HG02852 (cell line): ENCODE data around the gene SLC23A3.
A peak's percentile ranks its signal among the peaks of the same experiment; 100 is the strongest.

ENCODE experiments used
- ATAC-seq: cut with Tn5 transposase; IDR thresholded peaks from one replicate; pipeline ENCODE4 v1.9.1; 2021; ENCODE audit warnings: mild to moderate bottlenecking, moderate library complexity; ENCODE audit not compliant: unreplicated experiment

Gene SLC23A3

DNA sequence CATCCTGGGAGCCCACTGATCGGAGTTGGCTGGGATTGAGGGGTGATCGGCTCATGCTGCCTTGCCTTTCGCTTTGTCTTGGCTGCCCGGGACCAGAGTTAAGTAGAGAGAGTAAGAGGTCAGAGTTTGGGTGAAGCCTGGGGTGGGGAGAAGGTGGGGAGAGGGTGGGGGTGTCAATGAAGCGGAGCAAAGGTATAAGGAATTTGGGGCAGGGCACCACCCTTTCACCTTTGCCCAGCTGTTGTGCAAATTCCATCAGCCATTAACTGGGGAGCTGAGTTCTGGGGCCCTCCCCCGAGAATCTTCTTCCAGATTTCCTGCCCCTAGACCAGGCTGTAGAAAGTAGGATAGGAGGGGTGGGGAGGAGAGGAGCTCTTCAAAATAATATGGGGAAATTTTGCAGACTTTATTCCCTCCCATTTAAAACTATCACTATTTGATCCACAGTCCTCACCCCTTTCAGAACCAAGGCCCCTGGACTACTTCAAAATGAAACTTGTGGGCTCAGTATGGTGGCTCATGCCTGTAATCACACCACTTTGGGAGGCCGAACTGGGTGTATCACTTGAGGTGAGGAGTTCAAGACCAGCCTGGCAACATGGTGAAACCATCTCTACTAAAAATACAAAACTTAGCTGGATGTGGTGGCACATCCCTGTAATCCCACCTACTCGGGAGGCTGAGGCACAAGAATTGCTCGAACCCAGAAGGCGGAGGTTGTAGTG, at the start of gene SLC23A3:
Gene SLC23A3 (minus strand): TSS at position 100 of the 725 bp plus-strand sequence. CDS start 45 bp downstream, at position 55.
- no peak for ATAC-seq

DNA sequence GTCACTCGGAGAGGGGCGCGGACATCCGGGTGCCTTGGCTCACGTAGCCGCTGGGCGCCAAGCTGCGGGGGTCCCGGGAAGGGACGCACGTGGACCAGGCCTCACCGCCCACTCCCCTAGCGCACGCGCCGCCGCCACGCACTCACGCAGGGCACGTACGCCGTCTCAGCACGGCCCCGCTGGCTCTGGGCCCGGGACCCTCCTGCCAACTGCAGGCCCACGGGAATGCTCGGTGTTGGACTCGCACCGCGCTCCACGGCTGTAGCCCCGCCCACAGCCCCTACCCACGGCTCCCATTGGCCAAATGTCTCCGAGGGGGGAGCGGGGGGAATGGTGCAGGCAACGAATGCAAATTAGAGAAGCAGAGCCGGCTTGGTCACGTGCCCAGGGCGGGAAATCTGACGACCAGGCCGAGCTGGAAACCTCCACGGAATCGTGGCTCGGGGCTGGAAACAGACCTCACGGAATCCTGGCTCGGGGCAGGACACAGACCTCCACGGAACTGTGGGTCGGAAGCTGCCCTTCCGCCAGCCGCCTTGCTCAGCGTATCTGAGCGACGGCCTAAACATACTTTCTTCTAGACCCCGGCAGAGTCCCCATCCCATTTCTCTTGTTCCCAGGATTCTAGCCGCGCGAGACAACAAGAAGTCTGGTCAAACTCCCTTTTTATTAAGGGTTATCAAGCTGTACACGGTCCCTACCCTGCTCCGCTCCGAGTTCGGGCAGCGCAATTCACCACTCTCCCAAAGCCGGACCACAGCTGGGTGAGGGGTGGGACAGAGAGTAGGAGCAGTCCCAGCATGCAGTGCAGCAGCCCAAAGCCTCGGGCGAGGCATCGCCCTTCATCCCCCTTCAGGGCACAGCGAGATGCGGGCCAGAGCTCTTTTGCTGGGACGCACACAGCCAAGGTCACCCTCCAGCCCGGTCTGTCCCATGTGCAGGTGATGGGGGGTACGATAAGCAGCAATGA, 49.2 kb upstream of the SLC23A3 start, which contains the start of gene ABCB6:
Gene ABCB6 (minus strand): TSS at position 227 of the 970 bp plus-strand sequence. CDS start 285 bp downstream, outside the sequence.
- peak; percentile 76 for ATAC-seq

DNA sequence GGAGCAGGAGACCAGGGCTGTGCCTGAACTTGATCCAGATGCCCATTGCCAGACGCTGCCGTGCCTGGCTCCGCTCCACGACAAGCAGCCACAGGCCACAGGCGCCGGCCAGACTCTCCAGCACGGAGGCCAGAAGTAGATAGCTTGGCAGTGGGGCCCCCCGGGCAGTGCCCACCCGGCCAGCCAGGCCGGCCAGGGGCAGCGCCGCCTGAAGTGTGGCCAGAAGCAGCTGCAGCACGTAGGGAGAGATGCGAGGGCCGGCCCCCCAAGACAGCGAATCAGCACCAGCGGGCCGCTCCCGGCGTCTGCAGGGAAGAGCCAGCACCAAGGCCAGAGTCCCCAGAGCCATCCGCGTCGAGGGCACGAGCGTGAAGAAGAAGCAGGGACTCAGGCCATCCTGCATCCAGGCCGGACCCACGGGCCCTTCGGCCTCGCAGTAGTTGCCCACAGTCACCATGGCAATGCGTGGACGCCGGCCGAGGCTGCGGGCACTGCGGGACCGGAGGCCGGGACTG, 48.4 kb upstream of the SLC23A3 start:
- peak; percentile 25 for ATAC-seq

- no peak for ATAC-seq
These were observed 46.7 kb upstream of the SLC23A3 start for GRCh38 chr2:219216535-219216915.

GRCh38 chr2:219215871-219216534, 46.2 kb upstream of the SLC23A3 start:
- ATAC-seq: no peak

DNA sequence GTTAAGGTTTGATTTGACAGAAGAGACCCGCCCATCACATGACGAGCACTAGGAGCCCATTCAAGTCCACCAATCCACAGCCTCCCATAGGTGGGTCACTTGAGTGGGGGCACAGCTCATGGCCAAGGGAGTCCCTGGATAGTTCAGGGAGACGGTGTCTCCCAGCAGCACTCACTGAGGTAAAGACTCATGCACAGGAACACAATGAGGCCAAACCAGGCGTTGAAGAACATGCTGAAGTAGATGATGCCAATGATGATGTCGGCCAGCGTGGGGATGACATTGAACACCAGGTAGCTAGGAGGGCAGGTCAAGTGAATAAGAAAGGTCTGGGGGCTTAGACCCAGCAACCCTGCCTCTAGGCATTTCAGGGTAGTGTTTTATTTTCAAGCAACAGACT, 45.0 kb upstream of the SLC23A3 start:
- no peak for ATAC-seq

GRCh38 chr2:219214141-219214540, 44.3 kb upstream of the SLC23A3 start:
- no peak for ATAC-seq

- no peak for ATAC-seq
These were observed 43.8 kb upstream of the SLC23A3 start for GRCh38 chr2:219213486-219214071.

DNA sequence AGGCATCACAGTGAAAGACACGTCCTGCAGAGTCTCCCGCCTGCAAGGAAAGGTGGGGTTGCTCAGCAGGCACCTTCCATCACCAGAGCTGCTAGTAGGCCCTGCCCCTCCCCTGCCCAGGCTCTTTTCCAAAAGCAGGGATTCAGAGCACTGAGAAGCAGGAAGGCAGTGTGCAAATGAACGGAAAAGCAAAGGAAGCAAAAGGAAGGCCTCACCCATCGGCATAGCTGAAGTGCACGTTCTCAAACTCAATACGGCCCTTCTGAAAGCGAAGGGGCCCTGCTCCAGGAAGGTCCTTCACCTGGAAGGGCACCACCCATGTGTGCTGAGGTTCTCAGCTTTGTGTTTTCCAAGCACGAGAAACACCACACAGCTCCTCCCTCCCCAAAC, 43.2 kb upstream of the SLC23A3 start:
- ATAC-seq: no peak

DNA sequence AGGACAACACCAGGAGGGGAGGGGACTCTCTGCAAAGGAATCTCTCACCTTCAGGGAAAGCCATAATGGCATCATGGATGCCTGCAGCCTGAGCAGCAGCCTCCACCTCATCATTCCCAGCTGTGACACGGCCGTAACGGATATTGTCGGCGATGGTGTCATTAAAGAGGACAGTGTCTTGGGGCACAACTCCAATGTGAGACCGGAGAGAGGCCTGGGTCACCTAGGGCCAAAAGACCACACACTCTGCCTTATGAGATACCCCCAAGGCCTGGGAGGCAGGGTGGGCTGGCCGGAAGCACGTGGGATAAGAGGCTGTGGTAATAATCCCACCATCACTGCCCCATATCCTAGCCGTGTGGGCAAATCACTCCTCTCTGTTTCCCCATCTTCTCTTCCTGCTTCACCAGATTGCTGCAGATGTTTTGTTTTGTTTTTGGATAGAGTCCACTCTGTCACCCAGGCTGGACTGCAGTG, 41.1 kb upstream of the SLC23A3 start:
- ATAC-seq: no peak

DNA sequence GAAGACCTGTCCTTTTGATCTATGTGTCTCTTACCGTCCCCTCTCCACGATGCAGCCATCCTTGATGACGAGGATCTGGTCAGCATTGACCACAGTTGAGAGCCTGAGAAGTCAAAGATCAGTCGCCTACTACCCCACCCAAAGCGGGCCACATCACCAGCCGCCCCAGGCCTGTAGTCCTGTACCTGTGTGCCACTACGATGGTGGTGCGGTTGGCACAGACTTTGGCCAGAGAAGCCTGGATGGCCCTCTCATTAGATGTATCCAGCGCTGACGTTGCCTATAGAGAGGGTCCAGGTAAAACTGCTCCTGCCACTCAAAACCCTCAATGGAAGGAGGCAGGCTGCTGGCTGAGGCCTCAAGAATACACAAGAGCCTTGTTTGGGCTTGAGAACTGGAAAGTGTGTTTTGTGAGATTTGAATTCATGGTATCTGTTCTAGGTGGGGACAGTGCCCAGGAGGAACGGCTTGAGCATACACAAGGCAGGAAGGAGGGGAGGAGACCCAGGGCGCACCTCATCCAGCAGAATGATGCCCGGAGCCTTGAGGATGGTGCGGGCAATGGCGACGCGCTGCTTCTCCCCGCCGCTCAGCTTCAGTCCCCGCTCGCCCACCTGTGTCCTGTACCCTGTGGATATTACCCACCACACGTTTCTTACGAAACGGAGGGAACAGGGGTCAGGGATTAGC, 40.5 kb upstream of the SLC23A3 start:
- ATAC-seq: no peak

DNA sequence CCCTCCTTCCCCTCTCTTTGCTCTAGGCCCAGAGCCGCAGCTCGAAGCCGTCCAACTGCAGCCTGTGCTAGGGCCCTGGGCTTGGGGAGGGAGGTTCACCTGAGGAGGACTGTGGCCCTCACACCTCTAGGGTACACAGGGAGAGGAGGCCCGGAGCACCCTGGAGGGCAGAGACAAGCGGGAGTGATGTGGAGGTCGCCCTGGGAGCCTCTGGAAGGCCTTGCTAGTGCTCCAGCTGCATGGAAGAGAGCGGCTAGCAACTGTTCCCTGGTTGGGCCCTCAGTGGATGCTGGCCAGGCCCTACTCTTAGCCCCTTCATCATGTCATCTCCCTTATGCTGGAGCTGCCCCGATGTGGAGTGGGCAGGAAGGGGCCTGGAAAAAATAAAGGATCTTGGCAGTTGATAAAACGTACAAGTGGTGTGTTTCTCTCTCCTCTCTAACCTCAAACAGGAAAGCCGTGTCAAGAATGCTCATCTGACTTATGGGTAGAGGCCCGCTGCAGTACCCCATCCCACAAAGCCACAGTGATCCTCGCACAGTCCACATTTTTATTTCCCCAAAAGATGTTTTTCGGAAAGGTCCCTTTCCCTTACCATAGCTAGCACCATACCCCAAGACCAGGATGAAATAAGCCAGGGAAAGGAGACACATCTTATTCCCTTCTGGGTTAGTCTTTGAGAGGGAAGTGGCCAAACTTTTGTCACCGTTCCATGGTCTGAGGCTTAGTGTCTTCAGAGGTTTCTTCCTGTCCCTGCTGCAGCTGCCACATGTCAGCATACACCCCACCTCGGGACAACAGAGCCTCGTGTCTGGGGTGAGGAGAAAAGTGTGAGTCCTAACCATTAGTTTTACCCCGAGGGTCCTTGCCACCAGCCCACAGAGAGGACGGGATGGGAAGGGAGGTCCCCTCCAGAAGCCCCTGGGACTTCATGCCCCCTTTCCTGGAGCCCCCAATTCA, 39.7 kb upstream of the SLC23A3 start:
- ATAC-seq: no peak

GRCh38 chr2:219207884-219208740, 38.3 kb upstream of the SLC23A3 start:
- no peak for ATAC-seq

- ATAC-seq: no peak
These were observed 37.5 kb upstream of the SLC23A3 start for GRCh38 chr2:219207134-219207883.

DNA sequence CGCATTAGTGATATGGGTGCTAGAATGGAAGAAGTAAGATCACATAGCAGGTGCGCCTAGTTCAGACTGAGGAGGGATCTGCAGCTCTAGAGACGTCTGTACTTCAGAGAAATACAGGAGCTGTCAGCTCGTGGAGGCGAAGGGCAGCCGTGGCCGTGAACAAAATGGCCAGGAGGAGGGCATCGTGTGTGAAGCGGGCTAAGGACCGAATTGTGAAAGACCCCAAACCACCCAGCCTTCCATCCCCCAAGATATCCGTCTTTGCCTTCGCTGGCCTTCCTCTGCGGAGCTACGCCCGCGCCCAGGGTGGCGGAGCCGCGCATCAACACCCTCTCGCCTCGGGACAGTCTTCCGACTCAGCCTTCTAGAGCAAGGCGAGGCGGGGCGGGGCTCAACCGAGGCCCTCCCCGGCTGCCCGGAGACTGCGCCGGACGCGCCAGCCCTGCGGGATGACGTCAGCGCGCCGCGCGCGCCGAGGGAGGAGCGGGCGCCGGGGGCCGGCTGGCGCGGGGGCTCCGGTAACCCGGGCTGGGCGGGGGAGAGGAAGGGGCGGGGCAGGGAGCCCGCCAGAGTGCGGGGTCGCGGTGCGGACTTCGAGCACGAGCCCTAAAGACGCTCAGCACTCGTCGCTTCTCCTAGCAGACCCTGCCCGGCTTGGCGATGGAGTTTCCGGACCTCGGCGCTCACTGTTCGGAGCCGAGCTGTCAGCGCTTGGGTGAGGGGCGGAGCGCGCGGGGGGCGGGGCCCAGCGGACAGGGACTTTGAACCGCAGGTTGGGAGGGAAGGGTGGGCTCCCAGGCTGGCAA, 36.7 kb upstream of the SLC23A3 start, which contains the start of gene ZFAND2B:
Gene ZFAND2B (plus strand): TSS at position 455 of the 806 bp plus-strand sequence. CDS start 206 bp downstream, at position 661.
- ATAC-seq: peak; percentile 97

GRCh38 chr2:219205981-219206327, 36.1 kb upstream of the SLC23A3 start:
- no peak for ATAC-seq
